Nephron (organoid): ENCODE measurements around the gene SMAD9.

Experiments
- H3K27ac Mint-ChIP-seq, 3 experiments: 2 replicates each; pipeline ENCODE4 v1.8.0; 2020; ENCODE audit warnings: mixed read lengths in 3 of 3, mild to moderate bottlenecking in 2 of 3, moderate library complexity in 1 of 3
- H3K27me3 Mint-ChIP-seq: 2 replicates; pipeline ENCODE4 v1.8.0; 2021; ENCODE audit warnings: low read depth, mild to moderate bottlenecking, moderate library complexity, mixed read lengths
- H3K36me3 Mint-ChIP-seq: 2 replicates; pipeline ENCODE4 v1.8.0; 2020; ENCODE audit warnings: low read depth, mixed read lengths
- H3K4me1 Mint-ChIP-seq: 2 replicates; pipeline ENCODE4 v1.8.0; 2020; ENCODE audit warnings: mixed read lengths
- H3K4me3 Mint-ChIP-seq, 3 experiments: 2 replicates each; pipeline ENCODE4 v1.8.0; 2020; ENCODE audit warnings: mild to moderate bottlenecking in 3 of 3, mixed read lengths in 3 of 3, moderate library complexity in 2 of 3
- H3K9me3 Mint-ChIP-seq: 2 replicates; pipeline ENCODE4 v1.8.0; 2020; ENCODE audit warnings: mixed read lengths
- CTCF ChIP-seq, 3 experiments: fragments of 200-600 bp; sonication (generic); IDR thresholded peaks; one replicate each; pipeline ENCODE4 v1.5.0; 2021; ENCODE audit warnings: antibody characterized with exemption in 3 of 3; ENCODE audit not compliant: unreplicated experiment in 3 of 3

SMAD9 gene

GRCh38 chr13:36950920-36951319 lies 30.9 kb upstream of the SMAD9 start:
- no peak overlapping the region for H3K27ac Mint-ChIP-seq
- no peak overlapping the region for H3K4me3 Mint-ChIP-seq
- no peaks in the 10 kb centered on the region for H3K27me3 Mint-ChIP-seq
- no peak for TF ChIP-seq CTCF (IDR thresholded peaks at IDR 0.05; ENCODE audit: unreplicated experiment in 3 of 3)
- peaks cover 56% of the 10 kb centered on the region for H3K36me3 Mint-ChIP-seq
- H3K9me3 Mint-ChIP-seq = no peaks in the 10 kb centered on the region
- no peaks in the 10 kb centered on the region for H3K4me1 Mint-ChIP-seq

GRCh38 chr13:36950330-36950729 lies 30.3 kb upstream of the SMAD9 start:
- no peak for TF ChIP-seq CTCF (IDR thresholded peaks at IDR 0.05; ENCODE audit: unreplicated experiment in 3 of 3)
- H3K27me3 Mint-ChIP-seq = no peaks in the 10 kb centered on the region
- H3K4me1 Mint-ChIP-seq = no peaks in the 10 kb centered on the region
- no peak overlapping the region for H3K27ac Mint-ChIP-seq
- H3K9me3 Mint-ChIP-seq = no peaks in the 10 kb centered on the region
- peaks cover 50% of the 10 kb centered on the region for H3K36me3 Mint-ChIP-seq
- no peak overlapping the region for H3K4me3 Mint-ChIP-seq

GRCh38 chr13:36945078-36945477 lies 25.0 kb upstream of the SMAD9 start:
- no peak overlapping the region for H3K4me3 Mint-ChIP-seq
- H3K4me1 Mint-ChIP-seq = no peaks in the 10 kb centered on the region
- H3K9me3 Mint-ChIP-seq = peaks cover 10% of the 10 kb centered on the region
- peaks cover 18% of the 10 kb centered on the region for H3K36me3 Mint-ChIP-seq
- H3K27ac Mint-ChIP-seq = no peak overlapping the region
- no peaks in the 10 kb centered on the region for H3K27me3 Mint-ChIP-seq
- TF ChIP-seq CTCF (IDR thresholded peaks at IDR 0.05; ENCODE audit: unreplicated experiment in 3 of 3) = no peak

GRCh38 chr13:36925603-36926002 lies 5.6 kb upstream of the SMAD9 start:
- Mint-ChIP-seq H3K9me3 (no peaks in the 10 kb centered on the region), H3K27ac (peak overlapping the region in 1 of 3 experiments; percentile 20), H3K4me3 (no peak overlapping the region), H3K4me1 (peaks cover 15% of the 10 kb centered on the region), H3K27me3 (peaks cover 4% of the 10 kb centered on the region), H3K36me3 (no peaks in the 10 kb centered on the region)
- TF ChIP-seq CTCF (IDR thresholded peaks at IDR 0.05; ENCODE audit: unreplicated experiment in 3 of 3) = no peak

- no peak for TF ChIP-seq CTCF (IDR thresholded peaks at IDR 0.05; ENCODE audit: unreplicated experiment in 3 of 3)
- H3K36me3 Mint-ChIP-seq = no peaks in the 10 kb centered on the region
- H3K4me1 Mint-ChIP-seq = peaks cover 20% of the 10 kb centered on the region
- no peaks in the 10 kb centered on the region for H3K9me3 Mint-ChIP-seq
- no peak overlapping the region for H3K4me3 Mint-ChIP-seq
- H3K27ac Mint-ChIP-seq = no peak overlapping the region
- peaks cover 4% of the 10 kb centered on the region for H3K27me3 Mint-ChIP-seq
Measured at GRCh38 chr13:36924001-36924400, 4.0 kb upstream of the SMAD9 start.

- no peak for TF ChIP-seq CTCF (IDR thresholded peaks at IDR 0.05; ENCODE audit: unreplicated experiment in 3 of 3)
- no peaks in the 10 kb centered on the region for H3K9me3 Mint-ChIP-seq
- H3K4me3 Mint-ChIP-seq = peak overlapping the region; percentile 28 to 90 (median 54)
- no peaks in the 10 kb centered on the region for H3K36me3 Mint-ChIP-seq
- peak overlapping the region; percentile 64 to 91 (median 91) for H3K27ac Mint-ChIP-seq
- H3K27me3 Mint-ChIP-seq = no peaks in the 10 kb centered on the region
- H3K4me1 Mint-ChIP-seq = peaks cover 42% of the 10 kb centered on the region
Measured at GRCh38 chr13:36921631-36922301, 1.7 kb upstream of the SMAD9 start.
